SK-N-MC (cell line): ENCODE measurements around the gene GLTPD2.

ENCODE experiments used
- EZH2 ChIP-seq: fragments of 200-600 bp; sonication (generic); IDR thresholded peaks from one replicate; pipeline ENCODE4 v1.6.1; 2017; ENCODE audit warnings: antibody characterized with exemption
- POLR2AphosphoS5 ChIP-seq: IDR thresholded peaks from 2 replicates; pipeline ENCODE4 v1.6.1; 2012; ENCODE audit warnings: mild to moderate bottlenecking, low read depth, low read length, borderline replicate concordance

GRCh38 chr17:4759776-4760236 lies 29.0 kb upstream of the GLTPD2 start:
- TF ChIP-seq EZH2: no peak
- no peak for TF ChIP-seq POLR2AphosphoS5
